Esophagus muscularis mucosa (tissue), 3 donors: ENCODE data around the gene CCDC201.

Experiments used
- CTCF ChIP-seq, 3 experiments: fragments of 200-600 bp in 2 of 3; fragments of 450-650 bp in 1 of 3; sonication (generic) in 2 of 3; IDR thresholded peaks; one replicate each; pipeline ENCODE4 v1.5.1; 2017 to 2019; ENCODE audit warnings: antibody characterized with exemption in 3 of 3, mild to moderate bottlenecking in 2 of 3, moderate library complexity in 1 of 3
- POLR2A ChIP-seq: fragments of 450-650 bp; IDR thresholded peaks from one replicate; pipeline ENCODE4 v1.6.1; 2017; ENCODE audit warnings: antibody characterized with exemption, moderate library complexity, mild to moderate bottlenecking, low read depth

GRCh38 chr7:45892407-45893035 lies 19.6 kb upstream of the CCDC201 start:
- TF ChIP-seq CTCF (IDR thresholded peaks at IDR 0.05) (no peak), POLR2A (no peak)
